Measurements from ENCODE around the gene TRIM9. TPM values are rescaled to one million over a fixed set of nuclear protein-coding genes. Genes with fewer than 3 reads are reported as not detected.
"Not testable (repeated sequence)": the region's sequence is repeated elsewhere in the genome, so short reads cannot be mapped to it uniquely, and the experiment has no call there.

Gene TRIM9
- polyA plus RNA-seq, 3 donors = 1.8 to 2.4 (median 1.9) TPM

GRCh38 chr14:50948205-50948604 is 146.7 kb downstream of the TRIM9 start:
- DNase-seq (ENCODE audit: extremely low read depth in 1 of 11, low read depth in 9 of 11, low spot score in 4 of 11) = no peak

DNA sequence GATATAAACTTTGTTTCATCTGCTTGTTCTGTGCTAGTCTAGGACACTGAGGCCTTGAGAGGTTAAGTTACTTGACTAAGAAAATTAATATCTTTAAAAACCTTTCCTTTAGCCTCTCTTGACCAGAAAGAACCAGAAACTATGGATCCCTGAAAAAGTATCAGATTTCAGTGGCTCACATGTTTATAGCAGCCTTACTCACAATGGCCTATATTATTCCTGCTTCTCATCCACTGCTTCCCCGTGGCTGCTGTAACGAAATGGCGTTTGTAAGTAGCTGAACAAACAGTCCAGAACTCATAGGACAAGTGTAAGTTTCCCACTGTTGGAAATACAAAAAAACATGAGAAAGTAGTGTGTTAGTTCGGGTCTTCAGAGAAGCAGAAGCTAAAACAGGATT is 147.5 kb downstream of the TRIM9 start:
- no peak for DNase-seq (ENCODE audit: extremely low read depth in 1 of 11, low read depth in 9 of 11, low spot score in 4 of 11)

GRCh38 chr14:50946234-50946935 is 148.5 kb downstream of the TRIM9 start:
- DNase-seq (ENCODE audit: extremely low read depth in 1 of 11, low read depth in 9 of 11, low spot score in 4 of 11) = no peak

DNA sequence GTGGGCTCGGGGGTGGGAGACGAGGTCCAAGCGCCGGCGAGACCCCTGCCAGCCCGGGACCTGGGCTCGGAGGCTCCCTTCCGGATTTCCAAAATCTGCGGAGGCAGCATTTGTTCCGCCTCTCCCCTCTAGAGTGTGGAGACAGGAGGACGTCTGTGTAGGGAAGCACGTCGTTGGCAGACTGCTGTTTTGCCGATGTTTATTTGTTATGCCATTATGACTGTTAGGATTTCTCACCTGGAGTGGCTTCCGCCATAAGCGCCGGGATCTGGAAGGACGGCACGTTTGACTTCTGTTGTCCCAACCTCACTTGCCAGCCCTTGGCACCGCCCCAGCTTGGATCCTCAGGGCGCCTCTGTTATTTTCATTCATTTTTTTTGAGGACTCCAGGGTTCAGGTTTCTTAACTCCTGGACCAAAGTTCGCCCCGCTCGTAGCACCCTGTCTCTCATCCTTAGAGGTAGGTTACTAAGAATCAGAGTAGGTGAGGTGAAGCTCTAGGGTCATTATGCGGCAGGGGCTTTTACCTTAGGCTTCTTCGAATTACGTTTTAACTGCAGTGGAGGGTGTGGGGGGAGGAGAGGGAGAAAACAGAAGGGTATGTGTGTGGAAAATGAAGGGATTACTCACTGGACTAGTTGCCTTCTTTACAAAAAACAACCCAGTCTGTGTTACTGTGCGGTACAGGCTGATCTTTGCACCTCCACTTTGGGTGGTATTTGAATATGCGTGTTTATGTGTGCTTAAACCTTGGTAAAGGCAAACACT is 150.1 kb downstream of the TRIM9 start:
- DNase-seq (ENCODE audit: extremely low read depth in 1 of 11, low read depth in 9 of 11, low spot score in 4 of 11) = no peak

DNA sequence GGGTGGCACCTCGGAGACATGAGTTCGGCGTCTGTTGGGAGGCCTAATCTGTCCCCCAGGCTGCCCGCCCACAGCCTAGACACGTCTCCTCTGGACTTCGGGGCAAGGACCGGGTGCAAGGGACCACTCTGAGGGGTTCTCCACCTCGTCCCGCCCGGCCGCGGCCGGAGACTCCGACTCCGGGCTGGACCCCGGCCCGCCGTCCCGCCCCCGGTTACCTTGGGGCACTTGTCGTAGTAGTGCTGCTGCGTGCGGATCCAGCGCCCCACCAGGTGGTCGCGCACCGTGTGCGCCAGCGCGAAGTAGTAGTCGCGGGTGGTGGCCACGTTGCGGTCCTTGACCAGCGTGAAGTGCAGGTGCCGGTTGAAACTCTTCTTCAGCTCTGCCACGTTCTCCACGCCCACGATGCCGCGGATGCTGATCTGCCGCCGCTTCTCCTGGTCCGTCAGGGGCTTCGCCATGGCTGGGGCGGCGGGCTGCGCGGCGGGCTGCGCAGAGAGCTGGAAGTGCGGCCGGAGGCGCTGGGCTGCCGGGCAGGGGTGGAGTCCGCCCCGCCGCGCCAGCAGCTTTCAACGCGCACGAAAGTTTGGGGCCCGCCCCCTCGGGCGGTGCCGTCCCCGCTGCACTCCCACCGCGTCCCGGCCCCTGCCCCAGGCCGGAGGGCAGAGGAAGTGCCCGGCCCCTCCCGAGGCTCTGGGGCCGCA is 150.8 kb downstream of the TRIM9 start, which contains the start of gene PYGL:
PYGL (minus strand) TSS at position 541 of the 704 bp plus-strand sequence; CDS start at position 461, 80 bp downstream.
- DNase-seq (ENCODE audit: extremely low read depth in 1 of 11, low read depth in 9 of 11, low spot score in 4 of 11) = peak in 1 of 11 donors; percentile 39

GRCh38 chr14:50943261-50943942 is 151.5 kb downstream of the TRIM9 start:
- no peak for DNase-seq (ENCODE audit: extremely low read depth in 1 of 11, low read depth in 9 of 11, low spot score in 4 of 11)

DNA sequence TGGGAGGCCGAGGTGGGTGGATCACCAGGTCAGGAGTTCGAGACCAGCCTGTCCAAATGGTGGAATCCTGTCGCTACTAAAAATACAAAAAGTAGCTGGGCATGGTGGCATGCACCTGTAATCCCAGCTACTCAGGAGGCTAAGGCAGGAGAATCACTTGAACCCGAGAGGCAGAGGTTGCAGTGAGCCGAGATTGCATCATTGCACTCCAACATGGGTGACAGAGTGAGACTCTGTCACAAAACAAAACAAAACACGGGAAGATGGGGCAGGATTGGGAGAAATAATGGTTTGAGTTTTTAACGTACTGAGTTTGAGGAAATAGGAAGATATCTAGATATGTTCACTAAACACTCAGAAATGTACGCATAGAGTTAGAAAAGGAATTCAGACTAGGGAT is 153.3 kb downstream of the TRIM9 start:
- not testable (repeated sequence) for DNase-seq (ENCODE audit: extremely low read depth in 1 of 11, low read depth in 9 of 11, low spot score in 4 of 11)

DNA sequence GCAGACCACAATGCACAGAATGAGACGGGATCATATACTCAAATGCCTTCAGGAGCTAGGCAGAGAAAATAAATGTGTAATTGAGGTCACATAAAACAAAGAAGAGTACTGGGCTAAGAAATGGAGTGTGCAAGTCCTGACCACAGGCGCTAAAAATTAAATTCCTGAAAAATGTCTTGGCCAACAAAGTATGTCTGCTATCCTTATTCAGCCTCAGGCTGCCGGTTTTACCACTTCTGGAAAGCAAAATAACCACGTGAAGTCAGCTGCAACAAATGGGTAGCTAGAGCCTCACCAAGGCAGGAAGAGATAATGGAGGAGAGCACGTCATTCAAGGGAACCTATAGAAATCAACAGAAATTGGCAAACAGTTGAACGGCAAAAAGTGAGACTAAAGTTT is 153.8 kb downstream of the TRIM9 start:
- no peak for DNase-seq (ENCODE audit: extremely low read depth in 1 of 11, low read depth in 9 of 11, low spot score in 4 of 11)

GRCh38 chr14:50937800-50938199 is 157.1 kb downstream of the TRIM9 start:
- no peak for DNase-seq (ENCODE audit: extremely low read depth in 1 of 11, low read depth in 9 of 11, low spot score in 4 of 11)

DNA sequence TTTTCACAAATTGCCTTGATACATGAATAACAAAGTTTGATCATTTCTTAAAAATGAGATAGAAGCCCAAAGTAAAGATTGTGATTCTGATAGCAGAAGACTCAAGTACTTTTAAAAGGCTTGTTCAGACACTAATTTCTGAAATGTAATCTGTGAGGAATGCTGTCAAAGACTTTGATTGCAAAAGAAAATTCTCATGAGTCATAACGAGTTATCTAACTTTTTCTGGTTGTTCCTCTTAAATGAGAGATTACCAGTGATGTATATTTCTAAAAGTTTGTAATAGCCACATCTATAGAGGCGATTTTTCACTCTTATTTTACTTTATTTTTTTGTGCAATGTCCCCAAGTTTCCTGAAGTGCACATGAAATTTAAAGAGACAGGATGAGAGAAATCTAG is 157.6 kb downstream of the TRIM9 start:
- no peak for DNase-seq (ENCODE audit: extremely low read depth in 1 of 11, low read depth in 9 of 11, low spot score in 4 of 11)

DNA sequence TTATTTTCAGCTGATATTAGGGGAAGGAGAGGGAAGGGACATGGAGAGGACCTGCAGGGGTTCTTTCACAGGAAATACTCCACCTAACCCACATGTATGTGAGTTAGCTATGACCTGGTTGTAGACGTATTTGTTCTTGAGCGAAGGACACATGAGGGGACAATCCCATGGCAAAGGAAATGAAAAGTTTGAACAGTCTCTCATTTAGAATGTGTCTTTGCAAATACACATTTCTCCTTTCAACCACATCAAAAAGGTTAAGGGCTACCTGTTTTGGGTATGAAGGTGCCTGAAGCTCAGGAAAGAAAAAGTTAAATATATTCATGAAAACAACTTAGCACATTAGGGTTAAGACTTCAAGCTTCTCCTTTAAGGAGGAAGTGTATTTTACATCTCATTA is 158.0 kb downstream of the TRIM9 start:
- DNase-seq (ENCODE audit: extremely low read depth in 1 of 11, low read depth in 9 of 11, low spot score in 4 of 11) = no peak

DNA sequence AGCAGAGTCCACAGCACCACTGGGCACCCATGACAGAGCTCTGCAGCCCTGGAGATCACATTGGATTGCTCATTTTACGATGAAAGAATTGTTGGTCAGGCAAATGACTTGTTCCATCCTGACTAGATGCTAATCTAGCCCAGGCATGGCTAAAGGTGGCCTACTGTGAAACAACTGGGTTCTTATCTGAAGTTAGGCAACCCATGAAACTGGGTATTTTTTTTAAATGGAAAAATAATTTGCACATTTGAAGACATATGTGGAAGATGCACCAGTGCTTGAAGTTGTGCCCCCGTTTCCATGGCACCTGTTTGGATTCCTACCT is 158.9 kb downstream of the TRIM9 start:
- DNase-seq (ENCODE audit: extremely low read depth in 1 of 11, low read depth in 9 of 11, low spot score in 4 of 11) = no peak

- no peak for DNase-seq (ENCODE audit: extremely low read depth in 1 of 11, low read depth in 9 of 11, low spot score in 4 of 11)
Observed at GRCh38 chr14:50935126-50936015, 159.5 kb downstream of the TRIM9 start.

DNA sequence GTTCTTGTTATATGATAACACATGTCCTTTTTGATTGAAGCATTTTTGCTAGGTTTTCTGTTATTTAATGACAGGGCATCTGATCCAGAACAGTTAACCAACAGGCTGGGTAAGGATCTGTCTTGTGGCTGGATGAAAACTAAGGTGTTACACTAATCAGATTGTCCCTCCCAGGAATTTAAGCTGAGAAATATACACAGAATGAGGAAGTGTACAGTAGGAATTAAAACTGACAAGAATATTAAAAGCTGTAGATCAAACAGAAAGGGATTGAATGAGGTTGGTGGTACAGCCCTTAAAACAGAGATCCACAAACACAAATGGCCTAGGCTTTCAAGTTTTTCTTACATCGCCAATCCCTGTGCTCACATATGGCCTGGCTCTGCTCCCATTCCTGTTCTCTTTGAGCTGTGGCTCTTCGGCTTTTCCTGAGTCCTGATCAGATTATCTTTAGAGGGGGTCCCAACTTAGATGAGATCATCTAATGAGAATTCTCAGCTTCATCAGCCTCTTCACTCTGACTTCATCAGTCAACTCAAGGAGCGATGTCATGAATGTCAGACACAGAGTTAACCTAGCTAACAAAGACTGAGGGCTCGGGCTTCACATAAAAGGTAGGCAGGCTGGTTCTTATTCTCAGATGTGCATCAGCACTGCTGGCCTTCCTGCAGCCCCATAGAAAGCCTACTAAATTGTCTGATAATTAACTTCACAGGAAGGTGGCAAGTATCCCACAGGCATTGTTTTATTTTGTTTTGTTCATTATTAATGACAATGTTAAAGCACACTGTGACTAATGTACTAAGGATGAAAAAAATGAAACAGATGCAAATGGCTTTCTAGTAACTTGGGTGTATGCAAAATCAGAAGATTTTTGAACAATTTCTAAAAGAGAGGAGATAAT is 162.1 kb downstream of the TRIM9 start:
- no peak for DNase-seq (ENCODE audit: extremely low read depth in 1 of 11, low read depth in 9 of 11, low spot score in 4 of 11)

- DNase-seq (ENCODE audit: extremely low read depth in 1 of 11, low read depth in 9 of 11, low spot score in 4 of 11) = no peak
Observed at GRCh38 chr14:50932156-50932555, 162.7 kb downstream of the TRIM9 start.

DNA sequence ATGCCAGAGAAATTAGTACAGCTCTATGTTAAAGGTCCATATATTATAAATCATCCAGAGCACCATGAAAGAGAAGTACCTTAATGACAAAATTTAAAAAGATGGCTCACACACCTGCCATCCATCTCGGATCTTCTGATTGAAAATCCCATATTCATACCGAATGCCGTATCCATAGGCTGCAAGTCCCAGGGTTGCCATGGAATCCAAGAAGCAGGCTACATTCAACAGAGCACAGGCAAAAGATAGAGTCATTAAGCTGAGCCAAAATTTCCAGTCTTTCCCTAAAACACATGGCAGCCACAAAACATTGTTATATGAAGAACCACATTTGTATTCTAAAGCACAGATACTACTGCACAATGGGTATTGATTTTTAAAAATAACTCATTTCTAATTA is 163.3 kb downstream of the TRIM9 start:
- no peak for DNase-seq (ENCODE audit: extremely low read depth in 1 of 11, low read depth in 9 of 11, low spot score in 4 of 11)

GRCh38 chr14:50929506-50929905 is 165.4 kb downstream of the TRIM9 start:
- DNase-seq (ENCODE audit: extremely low read depth in 1 of 11, low read depth in 9 of 11, low spot score in 4 of 11) = no peak
